ENCODE measurements around the gene TIMP2.
A peak's percentile ranks its signal among the peaks of the same experiment; 100 is the strongest.

Gene TIMP2

DNA sequence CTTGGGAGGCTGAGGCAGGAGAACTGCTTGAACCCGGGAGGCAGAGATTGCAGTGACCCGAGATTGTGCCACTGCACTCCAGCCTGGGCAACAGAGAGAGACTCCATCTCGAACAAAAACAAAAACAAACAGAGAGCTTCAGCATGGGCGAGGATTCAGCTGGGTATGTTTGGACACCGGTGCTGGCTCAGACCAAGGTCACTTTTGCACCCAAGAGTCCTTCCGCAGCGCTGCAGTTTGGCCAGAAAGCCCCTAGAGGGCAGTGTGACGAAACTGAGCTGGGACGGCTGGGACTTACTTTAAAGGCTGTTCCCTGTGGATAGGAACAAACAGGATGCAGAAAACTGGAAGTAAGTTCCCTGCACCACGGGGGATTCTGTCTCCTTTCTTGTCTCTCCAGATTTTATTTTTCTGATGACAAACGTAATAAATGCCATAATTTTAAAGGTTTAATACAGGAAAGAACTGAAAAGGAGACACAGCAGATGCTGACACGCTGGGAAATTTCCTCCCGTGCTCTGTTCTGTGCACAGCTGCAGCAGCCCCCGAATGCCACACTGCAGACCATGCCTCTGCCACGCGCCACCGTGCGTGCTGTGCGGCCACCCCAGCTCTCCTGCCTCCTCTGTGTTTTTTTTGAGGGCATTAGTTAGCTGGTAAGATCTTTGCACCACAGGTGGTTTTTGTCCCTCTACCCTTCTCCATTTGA, 59.4 kb downstream of the TIMP2 start:
- peak; percentile 65 for DNase-seq (ENCODE audit: low spot score)

DNA sequence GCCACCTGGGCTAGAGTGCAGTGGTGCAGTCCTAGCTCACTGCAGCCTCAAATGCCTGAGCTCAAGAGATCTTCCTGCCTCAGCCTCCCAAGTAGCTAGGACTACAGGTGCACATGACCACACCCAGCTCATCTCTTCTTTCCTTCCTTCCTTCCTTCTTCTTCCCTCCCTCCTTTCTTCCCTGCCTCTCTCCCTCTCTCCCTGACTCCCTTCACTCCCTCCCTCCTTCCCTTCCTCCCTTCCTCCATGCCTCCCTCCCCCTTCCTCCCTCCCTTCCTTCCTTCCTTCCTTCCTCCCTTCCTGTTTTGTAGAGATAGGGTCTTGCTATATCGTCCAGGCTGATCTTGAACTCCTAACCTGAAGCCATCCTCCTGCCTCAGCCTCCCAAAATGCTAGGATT, 61.1 kb downstream of the TIMP2 start:
- no peak for DNase-seq (ENCODE audit: low spot score)

DNA sequence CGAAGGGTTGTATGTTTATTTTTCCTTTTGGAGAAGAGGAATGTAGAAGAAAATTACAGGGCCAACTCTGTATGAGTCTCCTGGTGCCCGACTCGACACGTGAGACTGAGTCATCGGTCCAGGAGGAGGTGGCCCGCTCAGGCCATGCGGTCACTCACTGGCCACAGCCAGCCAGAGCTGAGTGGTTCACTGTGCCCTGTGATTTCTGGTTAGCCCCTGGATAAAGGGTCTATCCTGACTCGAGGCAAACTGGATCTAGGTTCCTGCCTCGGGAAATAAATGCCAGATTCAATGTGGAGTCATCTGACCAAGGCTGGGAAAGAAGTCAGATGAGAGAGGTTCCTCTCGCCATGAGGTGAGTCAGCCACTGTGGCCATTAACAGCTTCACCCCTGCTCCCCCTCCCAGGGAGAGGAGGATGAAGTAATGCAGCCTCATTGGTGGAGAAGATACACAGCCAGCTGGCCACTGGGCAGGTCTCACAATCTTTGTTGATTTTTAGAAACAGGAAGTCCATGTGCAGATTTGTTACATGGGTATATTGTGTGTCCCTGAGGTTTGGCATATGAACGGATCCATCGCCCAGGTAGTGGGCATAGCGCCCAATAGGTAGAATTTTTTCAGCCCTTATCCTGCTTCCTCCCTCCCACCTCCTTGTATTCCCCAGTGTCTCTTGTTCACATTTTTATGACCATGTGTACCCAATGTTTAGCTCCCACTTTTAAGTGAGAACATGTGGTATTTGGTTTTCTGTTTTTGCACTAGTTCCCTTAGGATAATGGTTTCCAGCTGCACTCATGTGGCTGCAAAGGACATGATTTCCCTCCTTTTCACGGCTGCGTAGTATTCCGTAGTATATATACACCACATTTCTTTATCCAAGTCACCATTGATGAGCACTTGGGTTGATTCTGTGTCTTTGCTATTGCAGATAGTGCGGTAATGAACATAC, 62.8 kb downstream of the TIMP2 start:
- no peak for DNase-seq (ENCODE audit: low spot score)

DNA sequence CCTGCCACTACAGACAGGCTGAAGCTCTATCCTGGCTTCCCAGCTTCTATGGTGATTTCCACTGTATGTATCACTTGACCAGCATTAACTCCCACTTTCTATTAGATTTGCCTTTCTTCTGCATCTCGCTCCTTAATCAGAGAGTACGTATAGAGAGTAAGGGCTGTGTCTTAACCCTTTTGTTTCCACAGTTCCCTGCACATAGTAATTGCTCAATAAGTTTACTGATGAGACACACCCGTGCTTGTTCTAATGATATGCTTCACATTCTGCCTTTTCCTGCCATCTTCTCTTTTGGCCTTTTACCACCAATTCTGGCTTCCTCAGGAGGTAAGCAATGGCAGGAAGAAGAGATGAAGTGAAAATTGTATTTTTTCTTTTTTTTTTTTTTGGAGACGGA, 64.0 kb downstream of the TIMP2 start:
- no peak for DNase-seq (ENCODE audit: low spot score)

DNA sequence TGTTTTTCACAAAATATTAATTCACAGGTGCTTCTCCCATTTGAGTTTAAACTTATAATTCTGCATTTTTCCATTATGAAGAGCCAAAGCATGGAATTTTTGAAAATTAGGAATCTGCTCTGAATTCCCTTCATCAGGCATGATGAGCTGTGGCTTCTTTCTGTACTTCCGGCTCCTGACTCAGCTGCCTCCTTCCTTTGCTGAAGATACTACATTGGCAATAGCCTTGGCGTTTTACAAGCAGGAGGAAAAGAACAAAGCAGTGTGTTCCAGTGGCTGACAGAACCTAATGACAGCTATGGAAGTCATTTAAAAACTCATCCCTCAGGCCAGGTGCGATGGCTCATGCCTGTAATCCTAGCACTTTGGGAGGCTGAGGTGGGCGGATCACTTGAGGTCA, 66.1 kb downstream of the TIMP2 start:
- DNase-seq (ENCODE audit: low spot score): no peak

DNA sequence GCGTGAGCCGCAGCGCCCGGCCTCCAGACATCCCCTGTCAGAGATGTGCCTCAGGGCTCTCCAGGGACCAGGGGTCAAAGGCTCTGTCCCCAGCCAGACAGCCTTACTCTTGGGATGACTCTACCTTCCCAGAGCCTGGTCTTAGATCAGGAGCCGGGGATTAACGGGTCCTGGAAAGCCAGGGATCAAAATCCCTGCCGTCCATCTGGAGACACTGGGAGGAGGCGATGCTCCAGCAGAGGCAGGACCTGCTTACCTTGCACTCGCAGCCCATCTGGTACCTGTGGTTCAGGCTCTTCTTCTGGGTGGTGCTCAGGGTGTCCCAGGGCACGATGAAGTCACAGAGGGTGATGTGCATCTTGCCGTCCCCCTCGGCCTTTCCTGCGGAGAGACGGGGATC, 67.9 kb downstream of the TIMP2 start:
- no peak for DNase-seq (ENCODE audit: low spot score)

DNA sequence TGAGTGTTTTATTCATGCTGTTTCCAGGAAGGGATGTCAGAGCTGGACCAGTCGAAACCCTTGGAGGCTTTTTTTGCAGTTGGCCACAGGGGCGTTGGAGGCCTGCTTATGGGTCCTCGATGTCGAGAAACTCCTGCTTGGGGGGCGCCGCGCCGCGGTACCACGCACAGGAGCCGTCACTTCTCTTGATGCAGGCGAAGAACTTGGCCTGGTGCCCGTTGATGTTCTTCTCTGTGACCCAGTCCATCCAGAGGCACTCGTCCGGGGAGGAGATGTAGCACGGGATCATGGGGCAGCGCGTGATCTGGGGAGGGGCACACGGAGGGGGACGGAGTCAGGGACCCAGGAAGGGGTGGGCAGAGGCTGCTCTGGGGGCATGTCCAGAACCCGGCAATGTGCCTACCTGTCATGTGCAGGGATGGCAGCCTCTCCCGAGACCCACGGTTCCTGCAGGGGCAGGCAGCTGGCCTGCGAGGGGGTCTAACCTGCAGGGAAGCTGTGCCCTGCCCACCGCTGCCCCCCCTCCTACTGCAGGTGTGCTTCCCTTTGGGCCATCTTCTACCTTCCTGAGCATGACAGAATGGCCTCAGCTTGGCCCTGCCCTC, 69.5 kb downstream of the TIMP2 start:
- DNase-seq (ENCODE audit: low spot score): no peak

DNA sequence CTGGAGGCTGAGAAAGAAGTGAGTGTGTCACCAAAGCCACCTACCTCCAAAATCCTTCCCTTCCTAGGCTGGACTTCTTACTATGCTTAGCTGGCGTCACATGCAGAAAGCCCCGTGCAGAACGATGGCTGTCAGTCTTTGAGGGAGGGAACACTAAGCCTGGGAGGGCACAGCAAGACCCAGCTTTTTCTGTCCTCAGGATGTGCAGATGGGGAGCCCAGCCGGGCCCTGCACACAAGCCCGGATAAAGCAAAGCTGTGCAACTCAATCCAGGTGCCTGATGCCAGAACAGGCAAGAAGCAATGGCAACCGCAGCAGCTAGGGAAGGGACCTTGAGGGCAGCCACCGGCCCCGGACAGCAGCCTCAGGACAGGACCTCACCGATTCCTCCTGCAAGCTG, 70.7 kb downstream of the TIMP2 start:
- no peak for DNase-seq (ENCODE audit: low spot score)

DNA sequence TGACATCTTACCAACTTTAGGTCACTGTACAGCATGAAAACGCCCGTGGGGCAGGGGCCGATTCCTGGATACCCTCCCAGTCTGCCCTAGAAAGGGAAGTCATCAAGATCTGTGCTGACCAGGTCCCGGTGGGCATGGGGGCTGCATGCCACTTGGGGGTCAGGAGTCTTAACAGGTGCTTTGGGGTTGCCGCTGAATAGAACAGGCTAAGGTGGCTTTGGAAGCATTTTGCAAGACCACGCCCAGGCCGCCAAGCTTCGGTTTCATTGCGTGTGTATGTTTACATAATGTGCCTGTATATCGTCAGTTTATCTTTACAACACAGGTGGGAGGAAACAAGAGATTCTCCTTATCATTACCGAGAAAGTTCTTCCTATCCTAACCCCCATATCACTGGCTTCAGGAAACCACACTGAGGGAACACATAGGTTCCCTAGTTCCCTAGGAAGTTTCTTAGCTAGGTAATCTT, 71.2 kb downstream of the TIMP2 start:
- no peak for DNase-seq (ENCODE audit: low spot score)

DNA sequence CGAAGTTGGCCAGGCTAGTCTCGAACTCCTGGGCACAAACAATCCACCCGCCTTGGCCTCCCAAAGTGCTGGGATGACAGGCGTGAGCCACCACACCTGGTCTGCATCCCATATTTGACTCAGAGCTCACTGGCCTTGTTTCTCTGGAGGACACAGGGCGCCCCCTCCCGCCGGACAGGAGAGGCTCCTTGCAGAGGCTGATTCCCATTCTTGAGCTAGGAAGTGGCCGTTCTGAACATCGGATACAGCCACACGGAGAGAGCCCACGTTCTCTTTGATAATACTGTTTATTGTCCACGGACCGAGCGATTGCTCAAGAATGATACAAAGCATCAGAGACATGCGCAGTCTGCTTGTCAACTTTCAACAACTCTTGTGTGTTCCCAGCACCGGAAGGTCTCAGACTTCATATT, 72.5 kb downstream of the TIMP2 start:
- DNase-seq (ENCODE audit: low spot score): no peak

DNA sequence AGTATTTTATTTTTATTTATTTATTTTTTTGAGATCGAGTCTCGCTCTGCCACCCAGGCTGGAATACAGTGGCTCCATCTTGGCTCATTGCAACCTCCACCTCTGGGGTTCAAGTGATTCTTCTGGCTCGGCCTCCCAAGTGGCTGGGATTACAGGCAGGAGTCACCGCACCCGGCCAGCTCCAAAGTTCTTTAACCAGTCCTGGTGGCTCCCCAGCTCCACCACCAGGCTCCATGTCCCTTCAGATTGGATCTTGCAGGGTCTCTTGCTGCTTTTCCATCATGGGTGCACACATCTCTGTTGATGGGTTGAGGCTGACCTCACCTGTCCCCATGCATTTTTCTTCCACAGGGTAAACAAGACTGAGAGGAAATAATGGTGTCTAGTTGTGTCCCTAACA, 76.2 kb downstream of the TIMP2 start:
- DNase-seq (ENCODE audit: low spot score): no peak

DNA sequence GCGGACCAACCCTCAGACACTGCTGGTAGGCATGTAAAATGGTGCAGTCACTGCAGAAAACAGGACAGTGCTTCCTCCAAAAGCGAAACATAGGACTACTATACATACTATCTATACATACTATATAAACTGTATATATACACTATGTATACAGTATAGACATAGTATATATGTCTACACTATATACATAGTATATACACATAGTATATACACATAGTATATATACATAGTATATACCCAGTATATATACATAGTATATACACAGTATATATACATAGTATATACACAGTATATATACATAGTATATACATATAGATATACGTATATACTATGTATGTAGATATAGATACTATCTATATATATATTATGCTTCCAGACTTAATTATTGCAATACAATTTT, 78.1 kb downstream of the TIMP2 start:
- DNase-seq (ENCODE audit: low spot score): no peak

DNA sequence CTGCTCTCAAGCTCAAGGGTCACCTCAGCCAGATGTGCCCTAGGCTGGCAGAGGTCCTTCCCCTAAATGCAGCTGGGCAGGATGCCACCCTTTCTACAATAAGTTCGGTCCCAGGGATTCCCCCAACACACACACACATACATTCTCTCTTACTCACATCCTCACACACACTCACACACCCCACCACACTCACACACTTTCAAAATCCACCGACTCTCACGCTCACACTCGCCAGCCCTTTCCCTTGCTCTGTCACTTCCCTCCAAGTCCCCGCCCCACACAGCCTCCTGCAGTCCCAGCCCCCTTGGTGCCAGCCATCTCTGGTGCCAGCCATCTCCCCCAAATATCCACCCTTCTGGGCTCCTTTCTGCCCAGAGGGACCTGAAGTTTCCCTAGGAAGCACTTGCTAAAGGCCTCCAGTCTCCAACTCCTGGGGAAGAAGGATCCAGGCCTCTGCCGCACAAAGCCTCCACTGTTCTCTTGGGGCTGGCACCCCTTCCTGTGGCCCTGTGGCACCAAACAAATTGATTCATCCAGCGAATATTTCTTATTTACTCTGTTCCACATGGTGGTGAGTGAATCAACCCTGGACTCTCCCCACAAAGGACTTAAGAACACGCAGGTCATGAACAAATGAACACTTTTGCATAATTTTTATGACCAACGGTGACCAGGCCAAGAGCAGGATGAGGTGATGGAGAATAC, 80.7 kb downstream of the TIMP2 start:
- DNase-seq (ENCODE audit: low spot score): no peak

DNA sequence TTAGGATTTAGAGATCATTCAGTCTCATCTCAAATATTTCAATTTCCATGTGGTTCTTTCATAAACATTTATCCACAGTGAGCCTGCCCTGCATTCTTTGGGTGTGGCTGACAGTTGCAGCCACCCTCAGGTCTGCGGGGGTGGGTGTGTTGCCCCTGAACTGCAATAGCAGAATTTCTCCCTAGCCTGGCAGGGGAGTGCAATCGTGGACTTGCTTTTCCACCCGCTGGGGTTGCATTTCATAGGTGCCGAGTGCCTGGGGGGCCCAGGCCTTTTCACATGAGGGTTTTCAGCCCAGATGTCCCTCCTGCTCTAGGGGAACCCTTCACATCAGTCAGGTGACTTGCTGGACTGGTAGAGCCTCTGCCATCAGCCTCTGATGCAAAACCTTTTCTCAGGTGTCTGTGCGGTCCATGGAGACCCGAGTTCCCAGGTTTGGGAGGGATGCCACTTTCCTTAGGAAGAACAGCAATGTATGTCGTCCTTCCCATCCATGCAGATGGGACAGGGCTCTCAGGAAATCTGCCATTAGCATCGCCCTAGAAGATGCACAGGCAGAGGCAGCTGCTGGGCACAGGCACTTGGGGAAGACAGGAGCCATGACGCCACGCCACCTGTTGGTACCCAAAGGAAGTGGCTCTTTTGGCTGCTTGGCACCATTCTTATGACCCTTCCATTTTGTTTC, 82.2 kb downstream of the TIMP2 start:
- DNase-seq (ENCODE audit: low spot score): peak; percentile 68

DNA sequence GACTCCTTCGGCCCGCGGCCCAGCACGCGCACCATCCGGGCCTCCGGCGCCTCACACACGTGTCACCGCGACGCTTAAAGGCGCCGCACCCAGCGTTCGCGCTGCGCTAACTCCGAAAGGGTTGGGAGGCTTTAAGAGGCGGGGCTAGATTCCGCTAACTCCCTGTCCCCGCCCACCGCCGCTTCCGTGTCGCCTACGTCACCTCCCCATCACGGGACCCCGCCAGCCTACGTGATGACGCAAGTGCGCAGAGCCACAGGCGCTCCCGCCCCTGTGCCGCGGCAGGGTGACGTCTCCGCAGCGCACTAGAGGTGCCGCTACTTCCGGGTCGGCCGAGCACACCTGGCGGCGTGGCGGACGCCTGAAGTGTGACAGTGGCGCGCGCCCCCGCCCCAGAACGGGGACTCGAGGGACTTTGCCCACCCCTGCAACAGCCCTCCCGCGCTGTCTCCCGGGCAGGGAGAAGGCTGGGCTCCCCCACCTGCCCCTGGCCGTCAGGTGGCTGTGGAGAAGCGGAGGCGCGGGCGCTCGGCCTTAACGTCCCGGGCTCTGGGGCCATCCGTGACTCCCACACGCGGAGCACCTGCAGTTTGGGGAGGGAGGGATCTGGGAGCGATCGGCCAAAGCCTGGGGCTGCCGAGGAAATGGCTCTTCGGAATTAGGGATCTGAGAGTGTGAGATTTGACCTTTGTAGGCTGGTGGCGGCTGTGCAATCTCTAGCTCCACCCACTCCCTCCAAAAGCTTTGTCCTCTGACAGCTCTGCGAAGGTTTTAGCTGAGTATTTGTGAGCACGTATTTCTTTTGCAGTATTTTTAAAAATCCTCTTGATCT, 84.2 kb downstream of the TIMP2 start, which contains the start of gene USP36:
USP36 (minus strand) TSS at position 35 of the 832 bp plus-strand sequence. CDS start 4,451 bp downstream, outside the sequence.
- peak; percentile 100 for DNase-seq (ENCODE audit: low spot score)

DNA sequence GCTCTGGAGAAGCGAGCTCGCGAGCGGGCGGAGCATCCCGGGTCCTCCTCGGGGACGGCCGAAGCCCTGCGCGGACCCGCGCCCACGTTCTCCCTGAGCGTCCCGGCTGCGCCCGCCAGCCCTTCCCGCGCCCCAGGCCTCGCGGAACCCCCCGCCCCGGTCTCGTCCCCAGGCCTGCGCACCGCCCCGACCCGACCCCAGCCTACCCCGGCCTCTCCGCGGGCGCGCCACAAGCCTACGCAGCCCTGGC, 84.7 kb downstream of the TIMP2 start:
- DNase-seq (ENCODE audit: low spot score): no peak

DNA sequence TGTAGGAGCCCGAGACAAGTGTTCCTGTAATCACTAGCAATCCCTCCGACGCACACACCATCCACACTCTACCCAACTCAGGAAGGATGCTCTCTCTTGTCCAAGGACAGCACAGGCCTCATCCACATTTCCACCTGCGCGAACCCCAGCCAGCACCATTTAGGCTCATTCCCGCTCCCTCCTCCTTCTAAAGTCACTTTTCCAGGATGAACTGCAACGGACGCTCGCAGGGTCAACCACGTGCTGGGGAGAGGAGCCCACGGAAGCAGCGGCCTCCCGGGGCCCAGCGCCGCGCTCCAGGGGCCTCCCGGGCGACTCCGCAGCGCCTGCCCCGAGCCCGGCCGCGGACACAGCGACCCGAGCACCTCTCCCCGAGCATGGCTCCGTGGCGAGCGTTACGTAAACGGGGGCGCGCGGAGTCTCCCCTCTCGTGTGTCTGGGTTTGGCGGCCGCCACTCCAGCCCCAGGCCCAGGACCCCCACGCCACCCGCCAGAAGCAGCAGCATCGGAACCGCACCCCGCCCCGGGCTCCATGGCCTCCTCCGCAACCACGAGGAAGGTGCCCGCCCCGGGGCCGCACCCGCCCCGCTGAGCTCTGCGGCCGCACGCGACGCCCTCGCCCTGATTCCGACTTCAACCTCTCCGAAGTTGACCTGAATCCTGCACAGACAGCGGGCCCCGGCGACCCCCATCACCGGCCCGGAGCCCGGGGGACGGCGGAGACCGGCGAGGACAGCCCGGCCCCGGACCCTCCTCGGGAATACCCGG, 85.2 kb downstream of the TIMP2 start:
- peak; percentile 32 for DNase-seq (ENCODE audit: low spot score)

DNA sequence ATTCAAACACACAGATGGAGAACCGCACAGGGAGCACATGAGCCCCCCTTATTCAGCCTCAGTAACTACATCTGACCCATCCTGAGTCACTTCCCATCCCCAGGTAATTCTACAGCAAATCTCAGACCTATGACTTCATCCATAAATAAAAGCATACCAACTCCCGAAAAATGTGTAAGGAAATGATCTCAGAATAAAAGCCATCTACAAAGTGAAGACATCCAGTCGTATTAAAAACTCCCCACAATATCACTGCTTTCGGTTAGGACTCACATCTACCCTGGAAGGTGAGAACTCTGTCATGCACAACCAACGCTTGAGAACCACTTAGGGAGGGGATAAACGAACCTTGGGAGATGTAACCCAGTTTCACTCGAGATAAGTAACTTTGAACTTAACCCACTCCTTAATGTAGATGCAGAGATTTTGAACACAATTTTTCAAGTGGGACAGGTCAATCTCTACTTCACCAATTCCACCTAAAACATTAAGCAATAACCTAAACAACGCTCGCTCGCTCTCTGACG, 85.9 kb downstream of the TIMP2 start:
- no peak for DNase-seq (ENCODE audit: low spot score)

DNA sequence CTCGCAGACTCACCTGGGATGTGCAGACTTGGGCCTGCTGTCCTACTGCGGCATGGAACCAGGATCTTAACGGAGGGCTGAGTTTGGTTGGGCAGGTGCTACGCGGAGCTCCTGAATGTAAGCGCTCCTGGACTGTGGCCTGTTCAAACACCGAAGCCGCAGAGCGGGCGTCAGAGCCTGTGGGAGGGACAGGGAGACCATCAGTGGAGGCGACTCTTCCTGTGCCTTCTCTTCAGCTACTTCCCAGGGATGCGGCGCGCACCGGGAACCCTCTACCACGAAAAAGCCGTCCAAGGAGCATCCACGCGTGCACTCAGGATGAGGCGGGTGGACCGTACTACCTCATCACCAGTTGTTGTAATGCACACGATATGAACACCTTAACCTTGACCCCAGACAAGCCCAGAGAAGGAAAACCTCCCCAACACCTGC, 86.6 kb downstream of the TIMP2 start:
- no peak for DNase-seq (ENCODE audit: low spot score)

Measured in hematopoietic multipotent progenitor cell treated with erythropoietin and hydrocortisone succinate and interleukin-3 and kit ligand, for 17 days (in vitro differentiated cells).